ENCODE data around the gene PUSL1. TPM values are rescaled to one million over a fixed set of nuclear protein-coding genes. Genes with fewer than 3 reads are reported as not detected.
A peak's percentile ranks its signal among the peaks of the same experiment; 100 is the strongest.

The PUSL1 gene
- total and polyA plus RNA-seq, 2 of the 13 experiments (the other 11 are each of a cell fraction or from before 2014, with no cell fraction given) = 8.3 to 22.2 TPM

GRCh38 chr1:1272341-1273208 is 35.8 kb upstream of the PUSL1 start (continued):
- TF ChIP-seq ZFAT (CRISPR knock-in tag; conservative IDR thresholded peaks at IDR 0.05) = no peak
- TF ChIP-seq TFAP4 (IDR thresholded peaks at IDR 0.05; ENCODE audit: borderline replicate concordance, low read depth) = no peak
- TF ChIP-seq ISX (CRISPR knock-in tag; conservative IDR thresholded peaks at IDR 0.05) = no peak
- TF ChIP-seq MEIS2 (CRISPR knock-in tag; IDR thresholded peaks at IDR 0.05) = no peak
- no peak for TF ChIP-seq RCOR2 (CRISPR knock-in tag; IDR thresholded peaks at IDR 0.05)
- TF ChIP-seq FOXP1 (IDR thresholded peaks at IDR 0.05) = no peak
- no peak for TF ChIP-seq FOXP1 (CRISPR knock-in tag; IDR thresholded peaks at IDR 0.05)
- no peak for TF ChIP-seq RAD21 (CRISPR knock-in tag; IDR thresholded peaks at IDR 0.05)
- no peak for TF ChIP-seq ZC3H13 (CRISPR knock-in tag; IDR thresholded peaks at IDR 0.05)
- TF ChIP-seq ARID4A (CRISPR knock-in tag; IDR thresholded peaks at IDR 0.05; ENCODE audit: borderline replicate concordance) = peak; percentile 42; the same call in 1 of the 2 replicates
- TF ChIP-seq POGK (CRISPR knock-in tag; conservative IDR thresholded peaks at IDR 0.05) = no peak
- TF ChIP-seq ZNF563 (CRISPR knock-in tag; IDR thresholded peaks at IDR 0.05) = no peak

Data from HepG2 (cell line).